Kidney glomerular epithelial cell (primary cell): ENCODE measurements around the gene KCP.

Experiments
- DNase-seq: peaks from one replicate; lab custom pipeline; 2025; lab: John Stamatoyannopoulos, UW

KCP gene

GRCh38 chr7:128939075-128939860 lies 28.8 kb upstream of the KCP start:
- peak; percentile 1 for DNase-seq

- DNase-seq = no peak
These were observed 28.1 kb upstream of the KCP start for GRCh38 chr7:128938544-128939074.

- DNase-seq = peak; percentile 33
These were observed 27.4 kb upstream of the KCP start, which contains the start of gene IRF5 for GRCh38 chr7:128937647-128938543. Gene IRF5 (plus strand): TSS chr7:128937927. CDS start chr7:128942082, 4,155 bp downstream.

- no peak for DNase-seq
These were observed 26.8 kb upstream of the KCP start for GRCh38 chr7:128937271-128937646.

- DNase-seq = no peak
These were observed 26.3 kb upstream of the KCP start for GRCh38 chr7:128936798-128937197.

- DNase-seq = no peak
These were observed 24.8 kb upstream of the KCP start for GRCh38 chr7:128935342-128935730.

- DNase-seq = no peak
These were observed 24.1 kb upstream of the KCP start for GRCh38 chr7:128934361-128935341.

GRCh38 chr7:128933180-128933891 lies 22.8 kb upstream of the KCP start:
- DNase-seq = no peak

- DNase-seq = no peak
These were observed 22.3 kb upstream of the KCP start for GRCh38 chr7:128932862-128933179.

GRCh38 chr7:128931965-128932861 lies 21.7 kb upstream of the KCP start:
- DNase-seq = no peak

GRCh38 chr7:128931190-128931798 lies 20.8 kb upstream of the KCP start:
- DNase-seq = no peak

GRCh38 chr7:128928882-128929788 lies 18.6 kb upstream of the KCP start:
- no peak for DNase-seq

GRCh38 chr7:128928159-128928813 lies 17.8 kb upstream of the KCP start:
- DNase-seq = no peak

GRCh38 chr7:128924707-128925588 lies 14.4 kb upstream of the KCP start:
- DNase-seq = no peak

- no peak for DNase-seq
These were observed 12.9 kb upstream of the KCP start for GRCh38 chr7:128923411-128923800.

GRCh38 chr7:128922496-128923410 lies 12.2 kb upstream of the KCP start:
- DNase-seq = no peak
